A673 (cell line): ENCODE measurements around the gene OR2D3. TPM values are rescaled to one million over a fixed set of nuclear protein-coding genes. Genes with fewer than 3 reads are reported as not detected.
"Not testable (repeated sequence)": the region's sequence is repeated elsewhere in the genome, so short reads cannot be mapped to it uniquely, and the experiment has no call there.

Experiments used
- BruUV-seq: library from RNA; stranded (reverse); fragments of 400-500 nt; replicated peaks from 2 replicates; lab custom pipeline; 2021; lab: Mats Ljungman, UMichigan
- CTCF ChIA-PET: fragments of 300-600 bp; sonication (Branson Sonifier 250); formaldehyde crosslinking; loops from one replicate; lab custom pipeline; 2022; ENCODE audit warnings: antibody characterized with exemption; lab: Charles Lee
- POLR2A ChIA-PET: fragments of 300-600 bp; sonication (Branson Sonifier 250); formaldehyde crosslinking; loops from one replicate; lab custom pipeline; 2022; ENCODE audit warnings: antibody characterized with exemption; ENCODE audit not compliant: low non-redundant PET; lab: Charles Lee
- DNase-seq: peaks from one replicate; pipeline ENCODE4 v3.0.0-alpha.2; 2015; ENCODE audit warnings: low spot score
- H3K27ac ChIP-seq: fragments of 200-600 bp; sonication (generic); 2 replicates; pipeline ENCODE4 v1.5.1; 2016; ENCODE audit warnings: mixed run types, low read depth, mild to moderate bottlenecking, mixed read lengths, antibody characterized with exemption, low read length; ENCODE audit not compliant: poor library complexity, severe bottlenecking
- H3K27me3 ChIP-seq: fragments of 200-600 bp; sonication (generic); replicated peaks from 2 replicates; pipeline ENCODE4 v1.6.1; 2017; ENCODE audit warnings: mixed run types, low read depth, mild to moderate bottlenecking, mixed read lengths, antibody characterized with exemption, low read length; ENCODE audit not compliant: insufficient read depth, poor library complexity
- H3K36me3 ChIP-seq: fragments of 200-600 bp; sonication (generic); 2 replicates; pipeline ENCODE4 v1.6.1; 2016; ENCODE audit warnings: mixed run types, mild to moderate bottlenecking, mixed read lengths, antibody characterized with exemption, low read length; ENCODE audit not compliant: insufficient read depth, poor library complexity, severe bottlenecking
- H3K4me1 ChIP-seq: fragments of 200-600 bp; sonication (generic); 2 replicates; pipeline ENCODE4 v1.6.1; 2017; ENCODE audit warnings: mixed run types, mild to moderate bottlenecking, mixed read lengths, antibody characterized with exemption, low read length; ENCODE audit not compliant: insufficient read depth, poor library complexity, severe bottlenecking
- H3K4me3 ChIP-seq: fragments of 200-600 bp; sonication (generic); 2 replicates; pipeline ENCODE4 v1.5.1; 2016; ENCODE audit warnings: low read depth, mixed run types, mild to moderate bottlenecking, mixed read lengths, low read length; ENCODE audit not compliant: poor library complexity, severe bottlenecking
- H3K9me3 ChIP-seq: fragments of 200-600 bp; sonication (generic); 2 replicates; pipeline ENCODE4 v1.6.1; 2016; ENCODE audit warnings: mixed run types, low read depth, mild to moderate bottlenecking, mixed read lengths, antibody characterized with exemption, low read length; ENCODE audit not compliant: poor library complexity, severe bottlenecking
- CTCF ChIP-seq: fragments of 300-800, 200-600 bp; sonication (generic); conservative IDR thresholded peaks from 2 replicates; pipeline ENCODE4 v1.5.1; 2017; ENCODE audit warnings: low read depth, mild to moderate bottlenecking, antibody characterized with exemption, low read length, moderate library complexity, mixed read lengths
- EZH2 ChIP-seq: fragments of 200-600 bp; sonication (generic); IDR thresholded peaks from 2 replicates; pipeline ENCODE4 v1.6.1; 2017; ENCODE audit warnings: borderline replicate concordance, low read depth, mild to moderate bottlenecking, mixed read lengths, antibody characterized with exemption, low read length; ENCODE audit not compliant: poor library complexity, severe bottlenecking
- intact Hi-C: fragments of 100-400 bp; cut with micrococcal nuclease; formaldehyde crosslinking; loops from one replicate; pipeline ENCODE4 v1.10.0; 2022; ENCODE audit not compliant: unreplicated experiment
- total RNA-seq: library from RNA; stranded (reverse); gene quantifications from 2 replicates; pipeline ENCODE4 v1.2.3, GENCODE V29; 2021

OR2D3 gene
- total RNA-seq, 1 experiment from 2014 or later = not detected

DNA sequence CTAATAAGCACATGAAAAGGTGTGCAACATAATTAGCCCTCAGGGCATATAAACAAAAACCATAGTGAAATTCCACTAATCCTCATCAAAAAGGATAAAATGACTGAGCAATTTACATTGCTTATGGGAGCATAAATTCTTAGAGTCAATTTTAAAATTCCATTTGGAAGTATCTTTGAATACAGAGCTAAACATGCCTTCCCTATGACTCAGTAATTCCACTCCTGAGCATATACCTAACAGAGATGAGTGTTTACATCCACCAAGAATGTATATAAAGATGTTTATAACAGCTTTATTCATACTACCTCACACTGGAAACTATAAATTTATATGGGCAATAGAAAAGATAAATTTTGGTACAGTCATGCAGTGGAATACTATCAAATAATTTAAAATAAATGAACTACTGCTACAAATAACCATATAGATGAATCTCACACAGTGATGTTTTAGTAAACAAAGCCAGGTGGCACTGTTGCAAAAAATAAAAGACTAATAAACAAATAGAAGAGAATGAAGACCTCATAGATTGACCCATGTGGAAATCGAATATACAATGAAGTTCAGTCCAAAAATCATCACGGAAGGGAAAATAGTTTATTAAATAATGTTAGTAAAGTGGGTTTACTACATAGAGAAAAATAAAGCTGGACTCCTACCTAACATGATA lies 20.3 kb upstream of the OR2D3 start:
- no TSS peak for BruUV-seq
- ChIA-PET POLR2A (no interaction called here), CTCF (no interaction called here)
- no peaks in the 10 kb centered on the region for H3K4me1 ChIP-seq
- H3K9me3 ChIP-seq = no peaks in the 10 kb centered on the region
- no peak overlapping the region for H3K4me3 ChIP-seq
- intact Hi-C loops = no loop called here
- H3K27ac ChIP-seq = no peak overlapping the region
- H3K27me3 ChIP-seq = no peaks in the 10 kb centered on the region
- TF ChIP-seq CTCF (no peak), EZH2 (no peak)
- DNase-seq = no peak
- H3K36me3 ChIP-seq = no peaks in the 10 kb centered on the region

- BruUV-seq, H3K9me3 ChIP-seq, H3K27me3 ChIP-seq, CTCF ChIA-PET, DNase-seq, H3K36me3 ChIP-seq, intact Hi-C loops, H3K4me3 ChIP-seq, POLR2A ChIA-PET, H3K27ac ChIP-seq, H3K4me1 ChIP-seq: not testable (repeated sequence)
Observed at GRCh38 chr11:6904804-6905203, 16.0 kb upstream of the OR2D3 start.

DNA sequence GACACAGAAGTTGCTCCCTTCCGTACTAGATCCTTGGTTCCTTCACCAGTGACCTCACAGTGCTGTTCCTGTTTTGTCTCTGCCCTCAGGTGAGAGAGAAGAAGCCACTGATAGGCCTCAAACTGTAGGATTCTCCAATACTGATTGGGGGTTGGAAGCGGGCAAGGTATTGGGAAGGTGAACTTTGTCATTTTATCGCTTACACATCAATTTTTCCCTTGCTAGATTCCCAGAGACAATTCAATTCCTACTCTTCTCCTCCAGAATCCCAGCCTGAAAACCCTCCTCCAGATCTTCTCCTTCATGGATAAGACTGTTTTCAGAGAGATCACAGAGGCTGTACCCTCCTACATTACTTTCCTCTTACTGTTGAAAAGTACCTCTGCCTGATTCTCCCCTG lies 9.4 kb upstream of the OR2D3 start:
- intact Hi-C loops = no loop called here
- H3K27me3 ChIP-seq = no peaks in the 10 kb centered on the region
- H3K4me3 ChIP-seq = no peak overlapping the region
- no TSS peak for BruUV-seq
- no peak overlapping the region for H3K27ac ChIP-seq
- H3K4me1 ChIP-seq = no peaks in the 10 kb centered on the region
- no peak for DNase-seq
- no peaks in the 10 kb centered on the region for H3K9me3 ChIP-seq
- ChIA-PET CTCF (no interaction called here), POLR2A (no interaction called here)
- TF ChIP-seq EZH2 (no peak), CTCF (no peak)
- no peaks in the 10 kb centered on the region for H3K36me3 ChIP-seq

DNA sequence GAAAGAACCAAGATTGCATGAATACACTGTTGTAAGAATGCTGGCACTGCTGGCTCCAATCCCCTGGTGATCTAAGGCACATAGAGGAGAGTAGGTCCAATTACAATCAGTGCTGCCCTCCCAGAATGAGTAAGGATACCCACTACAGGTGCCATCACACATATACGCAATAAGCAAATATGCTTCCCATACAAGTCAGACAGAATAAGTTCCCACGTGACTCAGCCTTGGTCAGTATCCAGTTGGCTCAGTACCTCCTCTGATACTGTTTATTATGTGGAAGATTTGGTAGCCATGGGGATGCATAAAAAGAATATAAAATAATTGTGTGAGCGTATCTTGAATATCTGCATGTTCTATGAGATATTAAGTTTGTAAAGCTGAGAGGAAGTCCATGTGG lies 8.9 kb upstream of the OR2D3 start:
- Histone ChIP-seq H3K36me3 (no peaks in the 10 kb centered on the region), H3K27ac (no peak overlapping the region), H3K4me3 (no peak overlapping the region), H3K4me1 (no peaks in the 10 kb centered on the region), H3K27me3 (no peaks in the 10 kb centered on the region), H3K9me3 (no peaks in the 10 kb centered on the region)
- BruUV-seq = no TSS peak
- no peak for DNase-seq
- intact Hi-C loops = no loop called here
- ChIA-PET CTCF (no interaction called here), POLR2A (no interaction called here)
- no peak for TF ChIP-seq CTCF
- no peak for TF ChIP-seq EZH2
